A549 (cell line): ENCODE measurements around the gene RBM44. TPM values are rescaled to one million over a fixed set of nuclear protein-coding genes. Genes with fewer than 3 reads are reported as not detected.

Source experiments
- ATAC-seq, 2 experiments: fragments of 200-7000 bp in 1 of 2; fragments of >200 bp in 1 of 2; cut with Nextera tagmentation in 1 of 2; cut with Tn5 transposase in 1 of 2; 3 replicates each; pipeline versions ENCODE4 v1.8.0 to v1.9.1; 2018 to 2020; ENCODE audit warnings: mild to moderate bottlenecking in 1 of 2, moderate library complexity in 1 of 2
- CTCF ChIA-PET: fragments of 300-600 bp; sonication (Branson Sonifier 250); formaldehyde crosslinking; extraction: SDS; loops from one replicate; lab custom pipeline; 2021; ENCODE audit warnings: antibody characterized with exemption, inconsistent platforms; lab: Yijun Ruan, JAX
- POLR2A ChIA-PET: fragments of 350-600 bp; formaldehyde crosslinking; extraction: SDS; loops from one replicate; lab custom pipeline; 2021; ENCODE audit warnings: antibody characterized with exemption, inconsistent platforms; lab: Yijun Ruan, JAX
- DNase-seq, 2 experiments: peaks; one replicate each; pipeline versions ENCODE4 v3.0.0 to v3.0.0-alpha.2; 2011 to 2016; ENCODE audit warnings: low read depth in 1 of 2, low spot score in 1 of 2
- FAIRE-seq: peaks from 2 replicates; lab custom pipeline; 2011; peaks lifted over from hg19 to GRCh38; lab: Jason Lieb, UNC
- H3K27ac ChIP-seq, 2 experiments: fragments of >200 bp; sonication (Bioruptor Twin); formaldehyde crosslinking; 3 replicates each; pipeline ENCODE4 v1.5.1; 2016 to 2017
- H3K4me1 ChIP-seq: fragments of >200 bp; sonication (Bioruptor Twin); formaldehyde crosslinking; 3 replicates; pipeline ENCODE4 v1.6.1; 2016
- H3K4me2 ChIP-seq: fragments of >200 bp; sonication (Bioruptor Twin); formaldehyde crosslinking; 3 replicates; pipeline ENCODE4 v1.6.1; 2016
- H3K4me3 ChIP-seq: fragments of >200 bp; sonication (Bioruptor Twin); formaldehyde crosslinking; 3 replicates; pipeline ENCODE4 v1.5.1; 2016
- H3K9me3 ChIP-seq: fragments of >200 bp; sonication (Bioruptor Twin); formaldehyde crosslinking; 3 replicates; pipeline ENCODE4 v1.6.1; 2016
- BHLHE40 ChIP-seq: IDR thresholded peaks from 2 replicates; pipeline ENCODE4 v1.6.1; 2012; ENCODE audit warnings: low read depth, low read length, inconsistent platforms
- CEBPB ChIP-seq, 2 experiments: fragments of >200 bp in 1 of 2; sonication (Bioruptor Twin) in 1 of 2; formaldehyde crosslinking in 1 of 2; IDR thresholded peaks; 2 replicates each; pipeline ENCODE4 v1.6.1; 2012 to 2016
- EHF ChIP-seq: fragments of 250-450 bp; sonication (Bioruptor Pico); IDR thresholded peaks from 2 replicates; pipeline ENCODE4 v1.5.0; 2020; ENCODE audit warnings: mild to moderate bottlenecking
- FOSL2 ChIP-seq, 2 experiments: fragments of 450-650 bp in 1 of 2; fragments of >200 bp in 1 of 2; sonication (Bioruptor Twin) in 1 of 2; formaldehyde crosslinking; IDR thresholded peaks; 2 replicates each; pipeline versions ENCODE4 v1.5.0 to v1.6.1; 2016 to 2020; ENCODE audit warnings: mild to moderate bottlenecking in 1 of 2, moderate library complexity in 1 of 2
- HDAC2 ChIP-seq: fragments of 200-600 bp; sonication (generic); IDR thresholded peaks from 2 replicates; pipeline ENCODE4 v1.6.1; 2016
- HOXA7 ChIP-seq: fragments of 250-450 bp; sonication (Bioruptor Pico); IDR thresholded peaks from 2 replicates; pipeline ENCODE4 v1.5.0; 2020; ENCODE audit warnings: mild to moderate bottlenecking, moderate library complexity
- HOXB13 ChIP-seq: fragments of 250-450 bp; sonication (Bioruptor Pico); IDR thresholded peaks from 2 replicates; pipeline ENCODE4 v1.5.0; 2020; ENCODE audit warnings: low read depth, mild to moderate bottlenecking, moderate library complexity
- MAFK ChIP-seq: fragments of 450-650 bp; IDR thresholded peaks from 2 replicates; pipeline ENCODE4 v1.6.1; 2014; ENCODE audit not compliant: partially characterized antibody
- SREBF2 ChIP-seq: fragments of 450-650 bp; IDR thresholded peaks from 2 replicates; pipeline ENCODE4 v1.6.1; 2014; ENCODE audit warnings: mild to moderate bottlenecking, moderate library complexity
- WGBS: methylation state at CpG from one replicate; pipeline ENCODE4 v1.1.6; 2017; ENCODE audit errors: missing lambda C conversion rate; 5-methylcytosine and 5-hydroxymethylcytosine counted together
- polyA plus RNA-seq, 4 experiments: library from polyadenylated mRNA; depleted of rRNA in 3 of 4; stranded (reverse); fragments of >200 nt; fragmentation: RNase III in 1 of 4; extraction: RNeasy Plus Mini Kit Qiagen cat#74134 plus additional on column Dnase treatment in 1 of 4; gene quantifications; 2 replicates in 3 of 4; 3 replicates in 1 of 4; pipeline ENCODE4 v1.2.3, GENCODE V29; 2011 to 2017
- TF ChIP-seq, protein P1 (sequence below): fragments of 250-450 bp; sonication (Bioruptor Pico); IDR thresholded peaks from 2 replicates; pipeline ENCODE4 v1.5.0; 2020; ENCODE audit warnings: low read depth, mild to moderate bottlenecking, moderate library complexity
- TF ChIP-seq, protein P2 (sequence below): IDR thresholded peaks from 2 replicates; pipeline ENCODE4 v1.6.1; 2012
- TF ChIP-seq, protein P3 (sequence below): fragments of 150-350 bp; IDR thresholded peaks from 2 replicates; pipeline ENCODE4 v1.6.1; 2014; ENCODE audit warnings: low read depth, mild to moderate bottlenecking, low read length
- TF ChIP-seq, protein P4 (sequence below): fragments of >200 bp; sonication (Bioruptor Twin); formaldehyde crosslinking; IDR thresholded peaks from 3 replicates; pipeline ENCODE4 v1.5.1; 2016
- TF ChIP-seq, protein P5 (sequence below): fragments of 450-650 bp; IDR thresholded peaks from 2 replicates; pipeline ENCODE4 v1.6.1; 2014; ENCODE audit warnings: antibody characterized with exemption

Gene RBM44
- polyA plus RNA-seq, 2 of the 4 experiments (the other 2 are of a cell fraction) = 0.30 to 0.87 TPM

DNA sequence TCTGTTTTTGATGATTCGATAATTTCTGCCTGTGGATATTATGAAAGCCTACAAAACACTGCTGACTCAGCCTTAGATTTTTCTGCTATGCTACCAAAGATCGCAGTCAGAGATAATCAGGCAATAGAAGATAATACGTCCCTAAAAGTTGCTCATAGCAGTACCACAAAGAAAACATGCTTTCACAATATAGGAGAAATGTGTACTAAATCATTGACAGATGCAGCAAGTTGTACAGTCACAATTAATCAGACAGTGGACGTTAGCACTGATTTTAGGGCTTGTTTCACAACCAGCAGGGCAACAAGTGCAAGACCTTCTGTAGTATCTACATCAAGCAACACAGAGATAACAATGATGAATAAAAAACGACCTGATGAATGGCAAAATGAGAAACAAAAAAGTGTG, 19.5 kb downstream of the RBM44 start:
- H3K27ac ChIP-seq = no peak overlapping the region
- H3K9me3 ChIP-seq = no peaks in the 10 kb centered on the region
- no peak for ATAC-seq
- H3K4me1 ChIP-seq = no peaks in the 10 kb centered on the region
- WGBS = 48% methylated on average over 5 of the region's 5 CpGs
- CTCF ChIA-PET = interaction anchor here (1.5 kb wide), 1 partner anchor 13 kb away, joined by 3 read pairs; no protein-coding TSS in a partner anchor
- DNase-seq = no peak
- no peak overlapping the region for H3K4me2 ChIP-seq
- POLR2A ChIA-PET = no interaction called here
- no peak overlapping the region for H3K4me3 ChIP-seq
- peak; percentile 87 for TF ChIP-seq MAFK
- no peak for TF ChIP-seq EHF (CRISPR knock-in tag)
- no peak for FAIRE-seq

DNA sequence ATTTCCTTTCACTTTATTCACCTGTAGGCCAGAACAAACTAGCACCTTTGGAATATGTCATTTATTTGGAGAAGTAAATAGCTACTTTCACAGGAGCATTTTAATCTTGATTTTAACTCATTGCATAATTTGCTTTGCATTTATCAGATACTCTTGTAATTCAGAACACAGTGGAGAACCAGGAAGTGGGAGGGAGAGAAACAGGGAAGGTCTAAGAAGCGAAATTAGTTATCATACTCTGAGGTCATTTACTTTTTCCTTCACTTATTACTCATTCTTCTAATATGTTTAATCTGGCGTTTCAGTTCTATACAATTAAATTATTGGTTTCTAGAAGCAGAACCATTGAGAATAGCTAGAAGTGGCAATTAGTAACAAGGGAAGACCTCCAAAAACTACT, 20.7 kb downstream of the RBM44 start:
- ChIA-PET POLR2A (no interaction called here), CTCF (interaction anchor here (1.5 kb wide), 1 partner anchor 12 kb away, joined by 3 read pairs; no protein-coding TSS in a partner anchor)
- Histone ChIP-seq H3K27ac (no peak overlapping the region), H3K9me3 (no peaks in the 10 kb centered on the region), H3K4me1 (no peaks in the 10 kb centered on the region), H3K4me3 (no peak overlapping the region), H3K4me2 (no peak overlapping the region)
- WGBS = 63% methylated on average over 2 of the region's 2 CpGs
- FAIRE-seq = no peak
- TF ChIP-seq HOXB13 (CRISPR knock-in tag) = no peak
- TF ChIP-seq, protein P1, sequence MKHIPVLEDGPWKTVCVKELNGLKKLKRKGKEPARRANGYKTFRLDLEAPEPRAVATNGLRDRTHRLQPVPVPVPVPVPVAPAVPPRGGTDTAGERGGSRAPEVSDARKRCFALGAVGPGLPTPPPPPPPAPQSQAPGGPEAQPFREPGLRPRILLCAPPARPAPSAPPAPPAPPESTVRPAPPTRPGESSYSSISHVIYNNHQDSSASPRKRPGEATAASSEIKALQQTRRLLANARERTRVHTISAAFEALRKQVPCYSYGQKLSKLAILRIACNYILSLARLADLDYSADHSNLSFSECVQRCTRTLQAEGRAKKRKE (CRISPR knock-in tag) = no peak
- TF ChIP-seq, protein P2, sequence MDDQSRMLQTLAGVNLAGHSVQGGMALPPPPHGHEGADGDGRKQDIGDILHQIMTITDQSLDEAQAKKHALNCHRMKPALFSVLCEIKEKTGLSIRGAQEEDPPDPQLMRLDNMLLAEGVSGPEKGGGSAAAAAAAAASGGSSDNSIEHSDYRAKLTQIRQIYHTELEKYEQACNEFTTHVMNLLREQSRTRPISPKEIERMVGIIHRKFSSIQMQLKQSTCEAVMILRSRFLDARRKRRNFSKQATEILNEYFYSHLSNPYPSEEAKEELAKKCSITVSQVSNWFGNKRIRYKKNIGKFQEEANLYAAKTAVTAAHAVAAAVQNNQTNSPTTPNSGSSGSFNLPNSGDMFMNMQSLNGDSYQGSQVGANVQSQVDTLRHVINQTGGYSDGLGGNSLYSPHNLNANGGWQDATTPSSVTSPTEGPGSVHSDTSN = no peak
- no peak for TF ChIP-seq CEBPB (IDR thresholded peaks at IDR 0.05)
- no peak for ATAC-seq
- DNase-seq = no peak

DNA sequence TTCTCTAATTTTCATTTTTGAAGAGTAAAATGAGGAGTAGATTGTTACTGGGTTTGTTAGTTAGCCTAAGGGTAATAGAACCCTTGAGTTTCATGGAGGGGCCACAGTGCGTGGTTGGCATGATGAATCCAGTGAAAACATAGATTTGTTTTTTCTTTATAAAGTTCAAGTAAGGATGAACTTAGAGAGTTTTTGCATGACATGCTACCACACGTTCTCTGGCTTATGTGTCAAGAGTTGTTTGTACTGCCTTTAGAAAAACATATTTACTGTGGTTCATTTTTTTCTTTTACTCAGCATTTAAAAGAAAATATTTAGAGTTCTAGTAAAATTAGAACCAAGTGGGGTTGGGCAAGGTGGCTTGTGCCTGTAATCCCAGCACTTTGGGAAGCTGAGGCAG, 21.8 kb downstream of the RBM44 start:
- POLR2A ChIA-PET = no interaction called here
- FAIRE-seq = no peak
- CTCF ChIA-PET = no interaction called here
- TF ChIP-seq SREBF2 (no peak), BHLHE40 (no peak), HOXA7 (CRISPR knock-in tag) (no peak), HDAC2 (no peak), FOSL2 (IDR thresholded peaks at IDR 0.05) (no peak), FOSL2 (CRISPR knock-in tag; IDR thresholded peaks at IDR 0.05) (no peak)
- TF ChIP-seq, protein P3, sequence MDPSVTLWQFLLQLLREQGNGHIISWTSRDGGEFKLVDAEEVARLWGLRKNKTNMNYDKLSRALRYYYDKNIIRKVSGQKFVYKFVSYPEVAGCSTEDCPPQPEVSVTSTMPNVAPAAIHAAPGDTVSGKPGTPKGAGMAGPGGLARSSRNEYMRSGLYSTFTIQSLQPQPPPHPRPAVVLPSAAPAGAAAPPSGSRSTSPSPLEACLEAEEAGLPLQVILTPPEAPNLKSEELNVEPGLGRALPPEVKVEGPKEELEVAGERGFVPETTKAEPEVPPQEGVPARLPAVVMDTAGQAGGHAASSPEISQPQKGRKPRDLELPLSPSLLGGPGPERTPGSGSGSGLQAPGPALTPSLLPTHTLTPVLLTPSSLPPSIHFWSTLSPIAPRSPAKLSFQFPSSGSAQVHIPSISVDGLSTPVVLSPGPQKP = no peak
- TF ChIP-seq, protein P4, sequence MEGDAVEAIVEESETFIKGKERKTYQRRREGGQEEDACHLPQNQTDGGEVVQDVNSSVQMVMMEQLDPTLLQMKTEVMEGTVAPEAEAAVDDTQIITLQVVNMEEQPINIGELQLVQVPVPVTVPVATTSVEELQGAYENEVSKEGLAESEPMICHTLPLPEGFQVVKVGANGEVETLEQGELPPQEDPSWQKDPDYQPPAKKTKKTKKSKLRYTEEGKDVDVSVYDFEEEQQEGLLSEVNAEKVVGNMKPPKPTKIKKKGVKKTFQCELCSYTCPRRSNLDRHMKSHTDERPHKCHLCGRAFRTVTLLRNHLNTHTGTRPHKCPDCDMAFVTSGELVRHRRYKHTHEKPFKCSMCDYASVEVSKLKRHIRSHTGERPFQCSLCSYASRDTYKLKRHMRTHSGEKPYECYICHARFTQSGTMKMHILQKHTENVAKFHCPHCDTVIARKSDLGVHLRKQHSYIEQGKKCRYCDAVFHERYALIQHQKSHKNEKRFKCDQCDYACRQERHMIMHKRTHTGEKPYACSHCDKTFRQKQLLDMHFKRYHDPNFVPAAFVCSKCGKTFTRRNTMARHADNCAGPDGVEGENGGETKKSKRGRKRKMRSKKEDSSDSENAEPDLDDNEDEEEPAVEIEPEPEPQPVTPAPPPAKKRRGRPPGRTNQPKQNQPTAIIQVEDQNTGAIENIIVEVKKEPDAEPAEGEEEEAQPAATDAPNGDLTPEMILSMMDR = no peak
- TF ChIP-seq, protein P5, sequence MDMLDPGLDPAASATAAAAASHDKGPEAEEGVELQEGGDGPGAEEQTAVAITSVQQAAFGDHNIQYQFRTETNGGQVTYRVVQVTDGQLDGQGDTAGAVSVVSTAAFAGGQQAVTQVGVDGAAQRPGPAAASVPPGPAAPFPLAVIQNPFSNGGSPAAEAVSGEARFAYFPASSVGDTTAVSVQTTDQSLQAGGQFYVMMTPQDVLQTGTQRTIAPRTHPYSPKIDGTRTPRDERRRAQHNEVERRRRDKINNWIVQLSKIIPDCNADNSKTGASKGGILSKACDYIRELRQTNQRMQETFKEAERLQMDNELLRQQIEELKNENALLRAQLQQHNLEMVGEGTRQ = no peak
- TF ChIP-seq, all 56 proteins: peak for 0
- Histone ChIP-seq H3K4me3 (no peak overlapping the region), H3K9me3 (no peaks in the 10 kb centered on the region), H3K27ac (no peak overlapping the region), H3K4me1 (no peaks in the 10 kb centered on the region), H3K4me2 (no peak overlapping the region)
- ATAC-seq (no peak), DNase-seq (no peak)
- 73% methylated on average over 2 of the region's 2 CpGs for WGBS
